SK-N-SH (cell line): ENCODE measurements around the gene TXNDC9.

Source experiments
- EP300 ChIP-seq, 2 experiments: IDR thresholded peaks; 2 replicates each; pipeline versions ENCODE4 v1.4.0 to v1.6.1; 2012; ENCODE audit warnings: borderline replicate concordance in 1 of 2, low read depth in 1 of 2, low read length in 1 of 2
- TAF1 ChIP-seq: IDR thresholded peaks from 2 replicates; pipeline ENCODE4 v1.6.1; 2012; ENCODE audit warnings: low read depth, mild to moderate bottlenecking, low read length, moderate library complexity, borderline replicate concordance
- TF ChIP-seq, protein P1 (sequence below): fragments of 200-600 bp; sonication (generic); IDR thresholded peaks from 2 replicates; pipeline ENCODE4 v1.6.1; 2017; ENCODE audit warnings: antibody characterized with exemption, mild to moderate bottlenecking, moderate library complexity
- TF ChIP-seq, protein P2 (sequence below): IDR thresholded peaks from 2 replicates; pipeline ENCODE4 v1.6.1; 2012; ENCODE audit warnings: mild to moderate bottlenecking, low read depth, low read length, moderate library complexity

DNA sequence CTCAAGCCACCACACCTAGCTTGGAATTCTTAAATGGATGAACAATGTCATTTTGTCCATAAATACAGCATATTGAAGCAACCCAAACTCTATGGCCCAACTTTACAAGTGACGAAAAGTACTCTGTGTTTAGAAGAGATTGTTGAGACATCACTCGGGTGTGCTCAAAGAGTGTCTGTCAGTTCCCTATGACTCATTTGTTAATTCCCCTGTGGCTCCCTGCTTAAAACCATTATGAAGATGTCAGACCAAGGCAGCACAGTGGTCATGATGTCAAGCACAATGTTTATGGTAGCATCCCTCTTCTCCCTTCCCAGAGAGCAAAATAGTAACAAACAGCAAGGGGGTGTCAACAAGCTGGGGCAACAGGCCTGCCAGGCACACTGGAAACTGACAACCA lies 38.1 kb downstream of the TXNDC9 start:
- TF ChIP-seq, protein P1, sequence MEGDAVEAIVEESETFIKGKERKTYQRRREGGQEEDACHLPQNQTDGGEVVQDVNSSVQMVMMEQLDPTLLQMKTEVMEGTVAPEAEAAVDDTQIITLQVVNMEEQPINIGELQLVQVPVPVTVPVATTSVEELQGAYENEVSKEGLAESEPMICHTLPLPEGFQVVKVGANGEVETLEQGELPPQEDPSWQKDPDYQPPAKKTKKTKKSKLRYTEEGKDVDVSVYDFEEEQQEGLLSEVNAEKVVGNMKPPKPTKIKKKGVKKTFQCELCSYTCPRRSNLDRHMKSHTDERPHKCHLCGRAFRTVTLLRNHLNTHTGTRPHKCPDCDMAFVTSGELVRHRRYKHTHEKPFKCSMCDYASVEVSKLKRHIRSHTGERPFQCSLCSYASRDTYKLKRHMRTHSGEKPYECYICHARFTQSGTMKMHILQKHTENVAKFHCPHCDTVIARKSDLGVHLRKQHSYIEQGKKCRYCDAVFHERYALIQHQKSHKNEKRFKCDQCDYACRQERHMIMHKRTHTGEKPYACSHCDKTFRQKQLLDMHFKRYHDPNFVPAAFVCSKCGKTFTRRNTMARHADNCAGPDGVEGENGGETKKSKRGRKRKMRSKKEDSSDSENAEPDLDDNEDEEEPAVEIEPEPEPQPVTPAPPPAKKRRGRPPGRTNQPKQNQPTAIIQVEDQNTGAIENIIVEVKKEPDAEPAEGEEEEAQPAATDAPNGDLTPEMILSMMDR: no peak
- TF ChIP-seq, protein P2, sequence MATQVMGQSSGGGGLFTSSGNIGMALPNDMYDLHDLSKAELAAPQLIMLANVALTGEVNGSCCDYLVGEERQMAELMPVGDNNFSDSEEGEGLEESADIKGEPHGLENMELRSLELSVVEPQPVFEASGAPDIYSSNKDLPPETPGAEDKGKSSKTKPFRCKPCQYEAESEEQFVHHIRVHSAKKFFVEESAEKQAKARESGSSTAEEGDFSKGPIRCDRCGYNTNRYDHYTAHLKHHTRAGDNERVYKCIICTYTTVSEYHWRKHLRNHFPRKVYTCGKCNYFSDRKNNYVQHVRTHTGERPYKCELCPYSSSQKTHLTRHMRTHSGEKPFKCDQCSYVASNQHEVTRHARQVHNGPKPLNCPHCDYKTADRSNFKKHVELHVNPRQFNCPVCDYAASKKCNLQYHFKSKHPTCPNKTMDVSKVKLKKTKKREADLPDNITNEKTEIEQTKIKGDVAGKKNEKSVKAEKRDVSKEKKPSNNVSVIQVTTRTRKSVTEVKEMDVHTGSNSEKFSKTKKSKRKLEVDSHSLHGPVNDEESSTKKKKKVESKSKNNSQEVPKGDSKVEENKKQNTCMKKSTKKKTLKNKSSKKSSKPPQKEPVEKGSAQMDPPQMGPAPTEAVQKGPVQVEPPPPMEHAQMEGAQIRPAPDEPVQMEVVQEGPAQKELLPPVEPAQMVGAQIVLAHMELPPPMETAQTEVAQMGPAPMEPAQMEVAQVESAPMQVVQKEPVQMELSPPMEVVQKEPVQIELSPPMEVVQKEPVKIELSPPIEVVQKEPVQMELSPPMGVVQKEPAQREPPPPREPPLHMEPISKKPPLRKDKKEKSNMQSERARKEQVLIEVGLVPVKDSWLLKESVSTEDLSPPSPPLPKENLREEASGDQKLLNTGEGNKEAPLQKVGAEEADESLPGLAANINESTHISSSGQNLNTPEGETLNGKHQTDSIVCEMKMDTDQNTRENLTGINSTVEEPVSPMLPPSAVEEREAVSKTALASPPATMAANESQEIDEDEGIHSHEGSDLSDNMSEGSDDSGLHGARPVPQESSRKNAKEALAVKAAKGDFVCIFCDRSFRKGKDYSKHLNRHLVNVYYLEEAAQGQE: no peak
- TF ChIP-seq EP300 (IDR thresholded peaks at IDR 0.05; ENCODE audit: borderline replicate concordance in 1 of 2, low read depth in 1 of 2, low read length in 1 of 2) (no peak), TAF1 (no peak)
